Tibial nerve (tissue), 4 donors: Measurements from ENCODE around the gene APOL6. TPM values are rescaled to one million over a fixed set of nuclear protein-coding genes. Genes with fewer than 3 reads are reported as not detected.
"Not testable (repeated sequence)": the region's sequence is repeated elsewhere in the genome, so short reads cannot be mapped to it uniquely, and the experiment has no call there.

ENCODE experiments used
- DNase-seq, 2 donors: peaks; one replicate each; pipeline ENCODE4 v3.0.0-alpha.2; 2019; ENCODE audit warnings: low spot score in 2 of 2
- H3K27ac ChIP-seq, 4 donors: fragments of 200-600 bp; sonication (generic) in 3 of 4; one replicate each; pipeline ENCODE4 v1.5.1; 2017 to 2019; ENCODE audit warnings: mild to moderate bottlenecking in 1 of 4
- H3K27me3 ChIP-seq, 2 donors: fragments of 200-600 bp; sonication (generic) in 1 of 2; one replicate each; pipeline versions ENCODE4 v1.5.1 to v1.6.0; 2017 to 2019
- H3K36me3 ChIP-seq, 3 donors: fragments of 200-600 bp; sonication (generic); one replicate each; pipeline ENCODE4 v1.5.1; 2018 to 2019
- H3K4me1 ChIP-seq, 4 donors: fragments of 200-600 bp; sonication (generic) in 3 of 4; one replicate each; pipeline ENCODE4 v1.5.1; 2017 to 2019
- H3K4me3 ChIP-seq, 4 donors: fragments of 200-600 bp; sonication (generic) in 3 of 4; one replicate each; pipeline ENCODE4 v1.5.1; 2017 to 2019; ENCODE audit warnings: mild to moderate bottlenecking in 1 of 4, moderate library complexity in 1 of 4
- H3K9me3 ChIP-seq, 4 donors: fragments of 200-600 bp; sonication (generic) in 3 of 4; one replicate each; pipeline ENCODE4 v1.5.1; 2017 to 2019
- EP300 ChIP-seq, 2 donors: sonication (generic); formaldehyde crosslinking; IDR thresholded peaks; one replicate each; pipeline ENCODE4 v1.6.1; 2017; ENCODE audit warnings: antibody characterized with exemption in 2 of 2, mild to moderate bottlenecking in 1 of 2
- POLR2A ChIP-seq, 2 donors: fragments of 450-650 bp; IDR thresholded peaks; one replicate each; pipeline ENCODE4 v1.6.1; 2017; ENCODE audit warnings: antibody characterized with exemption in 2 of 2, mild to moderate bottlenecking in 2 of 2, moderate library complexity in 2 of 2
- WGBS, 2 donors: methylation state at CpG; one replicate each; pipeline ENCODE4 v1.1.5; 2018; 5-methylcytosine and 5-hydroxymethylcytosine counted together
- total RNA-seq, 4 donors: library from RNA; depleted of rRNA; stranded (reverse); fragments of >200 nt; gene quantifications; one replicate each; pipeline ENCODE4 v1.1.0, GENCODE V29; 2016
- TF ChIP-seq, protein P1 (sequence below), 5 experiments: fragments of 200-600 bp in 3 of 5; fragments of 450-650 bp in 2 of 5; sonication (generic) in 3 of 5; IDR thresholded peaks; one replicate each; pipeline ENCODE4 v1.5.1; 2016 to 2019; ENCODE audit warnings: antibody characterized with exemption in 5 of 5, mild to moderate bottlenecking in 3 of 5, moderate library complexity in 2 of 5

The APOL6 gene
- total RNA-seq, 4 donors from 2014 or later = 9.2 to 24.9 (median 19.6) TPM

DNA sequence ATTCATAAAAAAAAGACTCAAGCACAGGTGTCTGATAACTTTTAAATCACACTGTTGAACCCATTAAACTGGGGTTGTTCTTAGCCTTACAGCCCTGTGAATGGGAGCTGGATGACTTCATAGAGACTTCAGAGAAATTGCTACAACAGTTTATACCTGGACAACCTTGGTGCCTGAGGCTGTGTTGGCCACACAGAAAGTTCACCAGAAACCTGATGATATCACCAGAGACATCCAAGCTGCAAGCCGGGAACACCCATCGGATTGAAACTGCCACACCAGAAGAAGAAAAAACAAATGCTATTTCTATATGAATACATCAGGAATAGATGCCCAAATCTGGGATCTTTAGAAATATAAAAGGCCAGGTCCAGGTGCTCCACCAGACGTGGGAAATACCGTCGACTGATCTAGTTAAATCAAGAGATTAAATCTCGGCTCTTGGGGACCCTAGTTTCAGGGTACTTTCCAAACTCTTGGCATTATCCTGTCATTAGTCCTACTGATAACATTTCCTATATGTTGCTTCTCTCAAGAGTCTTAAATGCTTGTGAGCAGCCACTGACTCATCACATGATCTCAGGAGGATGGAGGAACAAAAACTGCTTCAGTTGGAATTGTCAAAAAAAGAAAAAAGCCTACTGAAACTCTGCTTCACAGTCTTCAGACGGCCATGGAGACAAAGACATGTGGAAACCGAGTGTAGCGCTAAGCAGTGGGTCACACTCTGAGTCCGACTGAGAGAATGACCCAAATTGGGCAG lies 40.8 kb downstream of the APOL6 start:
- no peaks in the 10 kb centered on the region for H3K36me3 ChIP-seq
- no peaks in the 10 kb centered on the region for H3K27me3 ChIP-seq
- no peak overlapping the region for H3K4me3 ChIP-seq
- H3K9me3 ChIP-seq = no peaks in the 10 kb centered on the region
- no peak overlapping the region for H3K27ac ChIP-seq
- no peak for DNase-seq
- H3K4me1 ChIP-seq = no peaks in the 10 kb centered on the region
- 75 to 81% methylated on average over 10 of the region's 10 CpGs for WGBS, 2 donors
- no peak for TF ChIP-seq EP300 (IDR thresholded peaks at IDR 0.05)
- TF ChIP-seq, protein P1, sequence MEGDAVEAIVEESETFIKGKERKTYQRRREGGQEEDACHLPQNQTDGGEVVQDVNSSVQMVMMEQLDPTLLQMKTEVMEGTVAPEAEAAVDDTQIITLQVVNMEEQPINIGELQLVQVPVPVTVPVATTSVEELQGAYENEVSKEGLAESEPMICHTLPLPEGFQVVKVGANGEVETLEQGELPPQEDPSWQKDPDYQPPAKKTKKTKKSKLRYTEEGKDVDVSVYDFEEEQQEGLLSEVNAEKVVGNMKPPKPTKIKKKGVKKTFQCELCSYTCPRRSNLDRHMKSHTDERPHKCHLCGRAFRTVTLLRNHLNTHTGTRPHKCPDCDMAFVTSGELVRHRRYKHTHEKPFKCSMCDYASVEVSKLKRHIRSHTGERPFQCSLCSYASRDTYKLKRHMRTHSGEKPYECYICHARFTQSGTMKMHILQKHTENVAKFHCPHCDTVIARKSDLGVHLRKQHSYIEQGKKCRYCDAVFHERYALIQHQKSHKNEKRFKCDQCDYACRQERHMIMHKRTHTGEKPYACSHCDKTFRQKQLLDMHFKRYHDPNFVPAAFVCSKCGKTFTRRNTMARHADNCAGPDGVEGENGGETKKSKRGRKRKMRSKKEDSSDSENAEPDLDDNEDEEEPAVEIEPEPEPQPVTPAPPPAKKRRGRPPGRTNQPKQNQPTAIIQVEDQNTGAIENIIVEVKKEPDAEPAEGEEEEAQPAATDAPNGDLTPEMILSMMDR (IDR thresholded peaks at IDR 0.05) = no peak
- TF ChIP-seq POLR2A (IDR thresholded peaks at IDR 0.05) = no peak

DNA sequence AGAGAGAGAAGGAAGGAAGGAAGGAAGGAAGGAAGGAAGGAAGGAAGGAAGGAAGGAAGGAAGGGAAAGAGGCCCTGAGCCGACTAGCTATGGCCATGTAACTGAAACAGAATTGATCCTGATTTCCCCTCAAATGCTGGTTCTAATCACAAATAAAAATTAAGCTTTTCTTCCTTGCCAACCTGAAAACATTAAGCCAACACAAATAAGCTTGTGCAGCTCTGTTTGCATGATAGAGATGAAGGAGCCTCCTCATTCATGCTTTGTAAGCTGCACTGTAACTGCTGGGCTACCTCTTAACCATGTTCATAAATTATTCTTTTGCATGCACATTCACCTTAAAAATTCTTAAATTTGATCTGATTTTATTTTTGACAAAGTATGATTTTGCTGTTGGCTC lies 41.8 kb downstream of the APOL6 start:
- no peaks in the 10 kb centered on the region for H3K27me3 ChIP-seq
- H3K4me3 ChIP-seq = no peak overlapping the region
- H3K9me3 ChIP-seq = no peaks in the 10 kb centered on the region
- 38 to 64% methylated on average over 1 of the region's 1 CpG for WGBS, 2 donors
- no peaks in the 10 kb centered on the region for H3K36me3 ChIP-seq
- no peak for TF ChIP-seq EP300 (IDR thresholded peaks at IDR 0.05)
- TF ChIP-seq, protein P1 (IDR thresholded peaks at IDR 0.05) = no peak
- no peak for TF ChIP-seq POLR2A (IDR thresholded peaks at IDR 0.05)
- no peak overlapping the region for H3K27ac ChIP-seq
- no peaks in the 10 kb centered on the region for H3K4me1 ChIP-seq
- no peak for DNase-seq

DNA sequence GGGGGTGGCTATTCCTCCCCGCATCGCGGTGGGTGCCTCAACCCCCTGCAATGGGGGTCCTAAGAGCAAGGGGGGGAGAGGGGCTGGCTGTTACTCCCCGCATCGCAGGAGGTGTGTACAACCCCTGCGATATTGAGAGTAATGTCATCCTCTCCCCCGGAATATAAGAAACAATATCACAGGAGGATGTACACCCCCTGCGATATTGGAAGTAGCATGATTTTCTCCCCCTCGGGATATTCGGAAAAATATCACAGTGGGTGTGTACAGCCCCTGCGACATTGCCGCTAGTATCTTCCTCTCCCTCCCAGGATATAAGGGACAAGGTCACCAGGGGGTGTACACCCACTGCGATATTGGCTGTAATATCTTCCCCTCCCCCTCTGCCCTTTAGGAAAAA lies 47.0 kb downstream of the APOL6 start:
- TF ChIP-seq EP300 (IDR thresholded peaks at IDR 0.05) (no peak), POLR2A (IDR thresholded peaks at IDR 0.05) (no peak)
- TF ChIP-seq, protein P1 (IDR thresholded peaks at IDR 0.05) = no peak
- Histone ChIP-seq H3K27me3 (no peaks in the 10 kb centered on the region), H3K9me3 (no peaks in the 10 kb centered on the region), H3K36me3 (no peaks in the 10 kb centered on the region), H3K27ac (no peak overlapping the region), H3K4me3 (no peak overlapping the region), H3K4me1 (no peaks in the 10 kb centered on the region)
- WGBS, 2 donors = 83 to 87% methylated on average over 13 of the region's 13 CpGs
- no peak for DNase-seq

DNA sequence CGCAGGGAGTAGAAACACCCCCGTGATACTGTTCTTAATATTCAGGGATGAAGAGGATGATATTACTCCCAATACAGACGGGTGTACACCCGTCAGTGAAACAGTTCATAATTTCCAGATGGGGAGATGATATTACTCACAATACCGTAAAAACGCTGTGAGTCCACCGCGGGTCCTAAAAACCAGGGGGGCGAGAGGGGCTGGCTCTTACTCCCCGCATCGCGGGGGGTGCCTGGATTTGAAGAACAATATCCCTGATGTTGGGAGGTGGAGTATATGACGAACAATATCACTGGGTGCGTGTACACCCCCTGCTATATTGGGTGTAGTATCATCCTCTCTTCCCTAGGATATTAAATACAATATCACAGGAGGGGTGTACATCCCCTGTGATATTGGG lies 48.9 kb downstream of the APOL6 start:
- Histone ChIP-seq H3K4me1 (no peaks in the 10 kb centered on the region), H3K27me3 (no peaks in the 10 kb centered on the region), H3K36me3 (no peaks in the 10 kb centered on the region), H3K9me3 (no peaks in the 10 kb centered on the region), H3K27ac (no peak overlapping the region), H3K4me3 (no peak overlapping the region)
- WGBS, 2 donors = 84 to 86% methylated on average over 14 of the region's 14 CpGs
- no peak for DNase-seq
- no peak for TF ChIP-seq EP300 (IDR thresholded peaks at IDR 0.05)
- TF ChIP-seq, protein P1 (IDR thresholded peaks at IDR 0.05) = no peak
- TF ChIP-seq POLR2A (IDR thresholded peaks at IDR 0.05) = no peak

DNA sequence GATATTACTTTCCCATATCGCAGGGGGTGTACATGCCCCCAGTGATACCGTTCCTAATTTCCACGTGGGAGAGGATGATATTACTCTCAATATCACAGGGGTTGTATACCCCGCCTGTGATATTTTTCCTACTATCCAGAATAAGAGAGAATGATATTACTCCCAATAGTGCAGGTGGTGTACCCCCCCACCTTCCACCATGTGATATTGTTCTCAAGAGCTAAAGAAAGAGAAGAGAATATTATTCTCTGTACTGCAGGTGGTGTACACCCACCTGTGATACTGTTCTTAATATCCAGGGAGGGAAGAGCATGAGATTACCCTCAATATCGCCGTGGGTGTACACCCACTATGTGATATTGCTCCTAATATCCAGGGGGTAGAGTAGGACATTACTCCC lies 51.6 kb downstream of the APOL6 start:
- DNase-seq, H3K4me3 ChIP-seq, H3K27me3 ChIP-seq, H3K4me1 ChIP-seq, H3K9me3 ChIP-seq, H3K27ac ChIP-seq, H3K36me3 ChIP-seq: not testable (repeated sequence)
- WGBS, 2 donors = 80 to 83% methylated on average over 6 of the region's 6 CpGs
